Measurements from ENCODE around the gene DDX42.

The DDX42 gene

DNA sequence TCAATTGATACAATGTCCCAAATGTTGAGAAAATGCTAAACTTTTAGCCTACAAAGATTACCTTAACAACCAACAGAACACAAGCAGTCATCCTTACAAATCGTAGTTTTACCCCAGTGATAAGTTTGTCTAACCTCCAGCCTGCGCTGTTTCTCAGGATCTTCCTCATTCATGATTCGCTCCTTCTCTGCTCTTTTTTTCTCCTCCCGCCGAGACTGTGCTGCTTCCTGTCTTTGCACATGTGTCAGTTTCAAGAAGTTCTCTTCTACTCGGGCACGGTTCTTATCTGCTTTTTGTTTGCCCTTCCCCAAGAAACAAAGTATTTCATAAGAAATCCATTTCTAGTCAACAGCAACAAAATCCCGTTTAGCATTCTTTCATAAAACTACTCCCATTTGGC lies 22.2 kb upstream of the DDX42 start:
- DNase-seq (ENCODE audit: low read depth) = no peak
- no peak for TF ChIP-seq CTCF (IDR thresholded peaks at IDR 0.05; ENCODE audit: low read depth, low read length, missing control alignments)
- in situ Hi-C loops (cut with HindIII; ENCODE audit: low sequenced_read_pairs) = no loop called here
- no peak overlapping the region for H3K4me3 ChIP-seq (ENCODE audit: low read depth, low read length)

GRCh38 chr17:63752707-63753106 lies 21.3 kb upstream of the DDX42 start:
- no peak for TF ChIP-seq CTCF (IDR thresholded peaks at IDR 0.05; ENCODE audit: low read depth, low read length, missing control alignments)
- H3K4me3 ChIP-seq (ENCODE audit: low read depth, low read length) = no peak overlapping the region
- in situ Hi-C loops (cut with HindIII; ENCODE audit: low sequenced_read_pairs) = no loop called here
- DNase-seq (ENCODE audit: low read depth) = no peak

DNA sequence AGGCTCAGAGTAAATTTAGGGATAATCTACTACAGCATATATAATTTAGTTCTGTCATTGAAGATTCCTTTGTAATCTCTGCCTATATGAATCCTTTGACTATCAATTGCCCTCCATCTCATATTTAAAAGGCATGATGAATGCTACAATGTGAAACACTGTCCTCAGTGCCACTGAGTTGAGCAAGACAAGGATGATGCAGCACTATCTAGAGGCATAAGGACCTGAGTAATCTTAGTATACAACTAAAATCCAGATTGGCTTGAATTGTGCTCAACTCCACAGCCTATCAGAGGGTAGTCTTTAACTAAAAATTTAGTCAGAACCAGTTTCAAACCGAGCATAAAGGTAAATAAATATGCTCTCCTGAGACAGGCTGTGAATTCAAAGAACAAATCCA lies 20.8 kb upstream of the DDX42 start:
- in situ Hi-C loops (cut with HindIII; ENCODE audit: low sequenced_read_pairs) = no loop called here
- H3K4me3 ChIP-seq (ENCODE audit: low read depth, low read length) = no peak overlapping the region
- TF ChIP-seq CTCF (IDR thresholded peaks at IDR 0.05; ENCODE audit: low read depth, low read length, missing control alignments) = no peak
- no peak for DNase-seq (ENCODE audit: low read depth)

DNA sequence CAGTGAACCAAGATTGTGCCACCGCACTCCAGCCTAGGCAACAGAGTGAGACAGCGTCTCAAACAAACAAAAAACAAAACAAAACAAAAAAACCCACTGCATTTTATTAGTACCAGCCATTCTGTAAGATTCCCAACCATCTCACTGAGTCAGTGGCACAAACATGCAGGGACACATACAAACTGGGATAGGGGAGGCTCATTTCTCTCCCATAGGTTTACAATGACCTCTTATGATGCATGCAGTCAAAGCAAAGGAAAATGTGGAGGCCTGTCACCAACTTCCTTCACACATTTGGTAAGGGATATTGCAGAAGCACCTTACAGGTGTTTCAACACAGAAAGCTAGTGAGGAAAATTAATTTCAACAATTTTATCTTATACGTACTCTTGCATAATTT lies 19.9 kb upstream of the DDX42 start:
- DNase-seq (ENCODE audit: low read depth) = no peak
- TF ChIP-seq CTCF (IDR thresholded peaks at IDR 0.05; ENCODE audit: low read depth, low read length, missing control alignments) = no peak
- no peak overlapping the region for H3K4me3 ChIP-seq (ENCODE audit: low read depth, low read length)
- in situ Hi-C loops (cut with HindIII; ENCODE audit: low sequenced_read_pairs) = no loop called here

GRCh38 chr17:63758428-63758827 lies 15.5 kb upstream of the DDX42 start:
- no peak overlapping the region for H3K4me3 ChIP-seq (ENCODE audit: low read depth, low read length)
- TF ChIP-seq CTCF (IDR thresholded peaks at IDR 0.05; ENCODE audit: low read depth, low read length, missing control alignments) = no peak
- no peak for DNase-seq (ENCODE audit: low read depth)
- in situ Hi-C loops (cut with HindIII; ENCODE audit: low sequenced_read_pairs) = no loop called here

DNA sequence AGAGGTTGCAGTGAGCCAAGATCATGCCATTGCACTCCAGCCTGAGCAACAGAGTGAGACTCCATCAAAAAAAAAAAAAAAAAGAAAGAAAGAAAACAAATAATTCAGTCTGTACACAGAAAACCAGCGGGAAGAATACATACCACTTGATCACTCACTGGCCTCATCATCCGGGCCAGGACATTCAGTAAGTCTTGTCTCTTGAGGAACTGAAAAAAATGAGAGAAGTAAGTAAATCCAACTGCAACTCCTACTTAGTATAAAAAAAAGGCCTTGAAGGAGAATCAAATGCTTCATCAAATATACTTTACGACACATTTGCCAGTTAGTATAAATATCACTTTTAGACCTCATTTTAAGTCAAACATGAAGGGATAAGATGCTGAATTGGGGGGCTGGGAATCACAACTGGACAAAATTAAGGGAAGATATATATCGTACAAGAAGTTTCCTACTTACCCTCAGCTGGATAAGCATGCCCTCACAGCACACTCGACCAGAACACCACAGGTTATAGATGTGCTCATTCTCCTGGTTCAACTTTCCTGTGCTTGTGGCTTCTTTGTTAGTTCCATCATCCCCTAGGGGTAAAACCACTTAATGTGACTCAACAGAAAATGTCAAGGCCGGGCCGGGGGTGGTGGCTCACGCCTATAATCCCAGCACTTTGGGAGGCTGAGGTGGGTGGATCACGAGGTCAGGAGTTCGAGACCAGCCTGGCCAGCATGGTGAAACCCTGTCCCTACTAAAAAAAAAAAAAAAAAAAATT lies 13.0 kb upstream of the DDX42 start:
- in situ Hi-C loops (cut with HindIII; ENCODE audit: low sequenced_read_pairs) = no loop called here
- DNase-seq (ENCODE audit: low read depth) = no peak
- TF ChIP-seq CTCF (IDR thresholded peaks at IDR 0.05; ENCODE audit: low read depth, low read length, missing control alignments) = no peak
- no peak overlapping the region for H3K4me3 ChIP-seq (ENCODE audit: low read depth, low read length)

All from astrocyte of the cerebellum (primary cell).